HCT116 (cell line): ENCODE measurements around the gene PLD2. TPM values are rescaled to one million over a fixed set of nuclear protein-coding genes. Genes with fewer than 3 reads are reported as not detected.
A peak's percentile ranks its signal among the peaks of the same experiment; 100 is the strongest.

Source experiments
- ATAC-seq: fragments of 200-7000 bp; cut with Tn5 transposase; 2 replicates; pipeline ENCODE4 v1.9.1; 2020; ENCODE audit warnings: mild to moderate bottlenecking, moderate library complexity
- BruUV-seq: library from RNA; stranded (reverse); fragments of 400-500 nt; replicated peaks from 2 replicates; lab custom pipeline; 2021; lab: Mats Ljungman, UMichigan
- CTCF ChIA-PET: fragments of 300-600 bp; sonication (Branson Sonifier 250); formaldehyde crosslinking; loops from one replicate; lab custom pipeline; 2021; ENCODE audit warnings: antibody characterized with exemption; lab: Charles Lee
- POLR2A ChIA-PET: fragments of 300-600, 350-600 bp; sonication (Branson Sonifier 250); formaldehyde crosslinking; loops from one replicate; lab custom pipeline; 2021; ENCODE audit warnings: antibody characterized with exemption; lab: Charles Lee
- RAD21 ChIA-PET, 2 experiments: fragments of 300-600 bp; sonication (Branson Sonifier 250); formaldehyde crosslinking; loops; one replicate each; lab custom pipeline; 2023; ENCODE audit warnings: low total read pairs in 2 of 2; ENCODE audit not compliant: uncharacterized antibody in 2 of 2, unreplicated experiment in 2 of 2, low non-redundant PET in 1 of 2; lab: Charles Lee
- DNase-seq: peaks from one replicate; pipeline ENCODE4 v3.0.0-alpha.2; 2010; ENCODE audit warnings: low read depth, low spot score
- H2AFZ ChIP-seq: fragments of 200-600 bp; shearing (Covaris generic), sonication (generic); 2 replicates; pipeline ENCODE4 v1.6.1; 2017; ENCODE audit warnings: low read depth, mixed run types, mixed read lengths, antibody characterized with exemption, low read length; ENCODE audit not compliant: poor library complexity, severe bottlenecking
- H3K27ac ChIP-seq: 2 replicates; pipeline ENCODE4 v1.5.1; 2012; ENCODE audit warnings: low read depth, low read length
- H3K27me3 ChIP-seq: fragments of 200-600 bp; sonication (generic); 2 replicates; pipeline ENCODE4 v1.6.1; 2016; ENCODE audit warnings: mixed run types, low read length, mixed read lengths; ENCODE audit not compliant: insufficient read depth
- H3K36me3 ChIP-seq, 2 experiments: fragments of 200-500 bp in 1 of 2; fragments of 200-600 bp in 1 of 2; sonication (Bioruptor generic) in 1 of 2; sonication (generic) in 1 of 2; 2 replicates each; pipeline versions ENCODE4 v1.5.1 to v1.6.1; 2014 to 2016; ENCODE audit warnings: low read length in 2 of 2, inconsistent platforms in 1 of 2, mixed read lengths in 1 of 2, mixed run types in 1 of 2; ENCODE audit not compliant: insufficient read depth in 2 of 2, control insufficient read depth in 1 of 2
- H3K4me1 ChIP-seq, 2 experiments: fragments of 200-600 bp in 1 of 2; sonication (generic) in 1 of 2; 2 replicates each; pipeline versions ENCODE4 v1.5.1 to v1.6.1; 2012 to 2017; ENCODE audit warnings: low read length in 2 of 2, inconsistent platforms in 1 of 2, mild to moderate bottlenecking in 1 of 2, mixed read lengths in 1 of 2, mixed run types in 1 of 2, moderate library complexity in 1 of 2; ENCODE audit not compliant: insufficient read depth in 2 of 2, control insufficient read depth in 1 of 2
- H3K4me2 ChIP-seq: fragments of 200-600 bp; sonication (generic); 2 replicates; pipeline ENCODE4 v1.6.1; 2017; ENCODE audit warnings: mixed run types, low read length, mixed read lengths
- H3K4me3 ChIP-seq, 2 experiments: fragments of 200-600 bp in 1 of 2; sonication (generic) in 1 of 2; replicated peaks in 1 of 2; 2 replicates each; pipeline ENCODE4 v1.5.1; 2011 to 2016; ENCODE audit warnings: low read length in 2 of 2, control low read depth in 1 of 2, low read depth in 1 of 2, mild to moderate bottlenecking in 1 of 2, mixed read lengths in 1 of 2, mixed run types in 1 of 2
- H3K79me2 ChIP-seq: fragments of 200-600 bp; sonication (generic); 2 replicates; pipeline ENCODE4 v1.6.1; 2017; ENCODE audit warnings: mild to moderate bottlenecking, mixed run types, low read length, moderate library complexity, mixed read lengths; ENCODE audit not compliant: insufficient read depth
- H3K9ac ChIP-seq: fragments of 200-600 bp; sonication (generic); 2 replicates; pipeline ENCODE4 v1.6.1; 2016; ENCODE audit warnings: low read length, mixed read lengths
- H3K9me2 ChIP-seq: fragments of 200-600 bp; sonication (generic), shearing (Covaris generic); 2 replicates; pipeline ENCODE4 v1.6.1; 2017; ENCODE audit warnings: mixed run types, mild to moderate bottlenecking, moderate library complexity; ENCODE audit not compliant: insufficient read depth
- H3K9me3 ChIP-seq, 2 experiments: fragments of 200-500 bp in 1 of 2; fragments of 200-600 bp in 1 of 2; sonication (Bioruptor generic) in 1 of 2; sonication (generic) in 1 of 2; 2 replicates each; pipeline ENCODE4 v1.6.1; 2014 to 2017; ENCODE audit warnings: low read length in 2 of 2, mixed read lengths in 2 of 2, inconsistent platforms in 1 of 2, low read depth in 1 of 2, mild to moderate bottlenecking in 1 of 2, mixed run types in 1 of 2, moderate library complexity in 1 of 2; ENCODE audit not compliant: control insufficient read depth in 1 of 2, insufficient read depth in 1 of 2
- H4K20me1 ChIP-seq: fragments of 200-600 bp; sonication (generic), shearing (Covaris generic); 2 replicates; pipeline ENCODE4 v1.6.1; 2017; ENCODE audit warnings: mixed run types, mild to moderate bottlenecking, moderate library complexity; ENCODE audit not compliant: insufficient read depth
- CEBPB ChIP-seq: IDR thresholded peaks from 2 replicates; pipeline ENCODE4 v1.6.1; 2012; ENCODE audit warnings: low read depth
- ELF1 ChIP-seq: IDR thresholded peaks from 2 replicates; pipeline ENCODE4 v1.6.1; 2012; ENCODE audit warnings: low read depth, borderline replicate concordance
- EZH2 ChIP-seq: fragments of 200-600 bp; sonication (generic); IDR thresholded peaks from 2 replicates; pipeline ENCODE4 v1.6.1; 2017; ENCODE audit warnings: antibody characterized with exemption, mixed run types
- EZH2phosphoT487 ChIP-seq: fragments of 200-600 bp; IDR thresholded peaks from 2 replicates; pipeline ENCODE4 v1.6.1; 2018; ENCODE audit warnings: antibody characterized with exemption, borderline replicate concordance
- FOSL1 ChIP-seq: IDR thresholded peaks from 2 replicates; pipeline ENCODE4 v1.6.1; 2012; ENCODE audit warnings: low read depth
- JUND ChIP-seq: IDR thresholded peaks from 2 replicates; pipeline ENCODE4 v1.6.1; 2012
- POLR2AphosphoS5 ChIP-seq: IDR thresholded peaks from 2 replicates; pipeline ENCODE4 v1.6.1; 2011; ENCODE audit warnings: mild to moderate bottlenecking, low read depth, low read length, moderate library complexity
- REST ChIP-seq: IDR thresholded peaks from 2 replicates; pipeline ENCODE4 v1.6.1; 2012; ENCODE audit warnings: low read depth
- SIN3A ChIP-seq: IDR thresholded peaks from 2 replicates; pipeline ENCODE4 v1.6.1; 2012; ENCODE audit warnings: low read depth
- SRF ChIP-seq: IDR thresholded peaks from 2 replicates; pipeline ENCODE4 v1.6.1; 2012; ENCODE audit warnings: low read depth
- YY1 ChIP-seq: IDR thresholded peaks from 2 replicates; pipeline ENCODE4 v1.6.1; 2011; ENCODE audit warnings: low read length, low read depth, moderate library complexity, mild to moderate bottlenecking; ENCODE audit not compliant: insufficient replicate concordance; ENCODE audit errors: extremely low read depth
- ZFX ChIP-seq: fragments of 450-650 bp; IDR thresholded peaks from 2 replicates; pipeline ENCODE4 v1.6.1; 2017
- intact Hi-C: fragments of 100-400 bp; cut with micrococcal nuclease; formaldehyde crosslinking; loops from 2 replicates; pipeline ENCODE4 v1.10.0; 2022
- total RNA-seq: library from RNA; stranded (reverse); gene quantifications from one replicate; pipeline ENCODE4 v1.2.1, GENCODE V29; 2021; ENCODE audit not compliant: unreplicated experiment
- TF ChIP-seq, protein P1 (sequence below): IDR thresholded peaks from 2 replicates; pipeline ENCODE4 v1.6.1; 2012
- TF ChIP-seq, protein P2 (sequence below), 3 experiments: fragments of 200-600 bp in 1 of 3; sonication (generic) in 1 of 3; IDR thresholded peaks in 2 of 3; conservative IDR thresholded peaks in 1 of 3; 2 replicates each; pipeline ENCODE4 v1.5.1; 2012 to 2017; ENCODE audit warnings: low read depth in 2 of 3, low read length in 2 of 3, antibody characterized with exemption in 1 of 3, borderline replicate concordance in 1 of 3, control low read depth in 1 of 3, mild to moderate bottlenecking in 1 of 3, mixed read lengths in 1 of 3, mixed run types in 1 of 3, moderate library complexity in 1 of 3; ENCODE audit not compliant: insufficient read depth in 1 of 3
- TF ChIP-seq, protein P3 (sequence below): IDR thresholded peaks from 2 replicates; pipeline ENCODE4 v1.6.1; 2012
- TF ChIP-seq, protein P4 (sequence below): IDR thresholded peaks from 2 replicates; pipeline ENCODE4 v1.6.1; 2011; ENCODE audit warnings: mild to moderate bottlenecking, low read length, moderate library complexity; ENCODE audit not compliant: insufficient replicate concordance; ENCODE audit errors: extremely low read depth

The PLD2 gene
- total RNA-seq, 1 experiment from 2014 or later: 47.7 TPM

DNA sequence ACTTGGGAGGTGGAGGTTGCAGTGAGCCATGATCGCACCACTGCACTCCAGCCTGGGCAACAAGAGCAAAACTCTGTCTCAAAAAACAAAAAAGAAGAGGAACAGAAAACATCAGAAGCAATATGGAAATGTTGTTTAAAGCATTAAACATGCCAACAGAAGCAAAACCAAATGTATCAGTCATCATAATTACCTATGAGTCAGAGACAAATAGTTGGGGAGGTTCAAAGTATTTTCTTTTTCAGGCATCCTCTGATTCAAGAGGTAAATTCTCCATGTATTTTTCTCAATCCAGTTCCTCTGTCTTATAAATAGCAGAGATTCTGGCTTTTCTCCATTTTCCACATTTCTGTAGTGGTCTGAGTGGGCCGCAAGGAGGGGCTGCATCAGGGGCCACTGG lies 37.3 kb upstream of the PLD2 start (continued):
- TF ChIP-seq REST (no peak), JUND (no peak)
- TF ChIP-seq, protein P1, sequence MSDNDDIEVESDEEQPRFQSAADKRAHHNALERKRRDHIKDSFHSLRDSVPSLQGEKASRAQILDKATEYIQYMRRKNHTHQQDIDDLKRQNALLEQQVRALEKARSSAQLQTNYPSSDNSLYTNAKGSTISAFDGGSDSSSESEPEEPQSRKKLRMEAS: no peak

- ChIA-PET POLR2A (no interaction called here), RAD21 (no interaction called here), CTCF (interaction anchor here (0.6 kb wide), 1 partner anchor 18 kb away, joined by 4 read pairs; no protein-coding TSS in a partner anchor)
- no TSS peak for BruUV-seq
- Histone ChIP-seq H3K9me3 (no peaks in the 10 kb centered on the region), H3K27ac (no peak within 1 kb of the TSS), H3K4me2 (peak within 1 kb of the TSS; percentile 40), H2AFZ (no peak within 1 kb of the TSS), H3K9ac (no peak within 1 kb of the TSS), H3K4me3 (no peak within 1 kb of the TSS), H3K36me3 (no peaks in the 10 kb centered on the region), H3K9me2 (no peaks in the 10 kb centered on the region), H4K20me1 (no peaks in the 10 kb centered on the region), H3K79me2 (no peaks in the 10 kb centered on the region), H3K27me3 (no peaks in the 10 kb centered on the region), H3K4me1 (peaks cover 5 to 16% of the 10 kb centered on the region in 2 experiments; a peak in 3 of 4 replicates)
- DNase-seq: no peak
- no peak for ATAC-seq
- intact Hi-C loops: no loop called here
- no peak for TF ChIP-seq CEBPB
- TF ChIP-seq, protein P1: no peak
- no peak for TF ChIP-seq EZH2phosphoT487
- TF ChIP-seq, protein P2, sequence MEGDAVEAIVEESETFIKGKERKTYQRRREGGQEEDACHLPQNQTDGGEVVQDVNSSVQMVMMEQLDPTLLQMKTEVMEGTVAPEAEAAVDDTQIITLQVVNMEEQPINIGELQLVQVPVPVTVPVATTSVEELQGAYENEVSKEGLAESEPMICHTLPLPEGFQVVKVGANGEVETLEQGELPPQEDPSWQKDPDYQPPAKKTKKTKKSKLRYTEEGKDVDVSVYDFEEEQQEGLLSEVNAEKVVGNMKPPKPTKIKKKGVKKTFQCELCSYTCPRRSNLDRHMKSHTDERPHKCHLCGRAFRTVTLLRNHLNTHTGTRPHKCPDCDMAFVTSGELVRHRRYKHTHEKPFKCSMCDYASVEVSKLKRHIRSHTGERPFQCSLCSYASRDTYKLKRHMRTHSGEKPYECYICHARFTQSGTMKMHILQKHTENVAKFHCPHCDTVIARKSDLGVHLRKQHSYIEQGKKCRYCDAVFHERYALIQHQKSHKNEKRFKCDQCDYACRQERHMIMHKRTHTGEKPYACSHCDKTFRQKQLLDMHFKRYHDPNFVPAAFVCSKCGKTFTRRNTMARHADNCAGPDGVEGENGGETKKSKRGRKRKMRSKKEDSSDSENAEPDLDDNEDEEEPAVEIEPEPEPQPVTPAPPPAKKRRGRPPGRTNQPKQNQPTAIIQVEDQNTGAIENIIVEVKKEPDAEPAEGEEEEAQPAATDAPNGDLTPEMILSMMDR (IDR thresholded peaks at IDR 0.05 in 2 of 3, conservative IDR thresholded peaks at IDR 0.05 in 1 of 3; ENCODE audit: borderline replicate concordance in 1 of 3, insufficient read depth in 1 of 3, low read depth in 2 of 3, low read length in 2 of 3): no peak
- TF ChIP-seq JUND: no peak
- TF ChIP-seq SIN3A: no peak
- no peak for TF ChIP-seq SRF
- TF ChIP-seq FOSL1: no peak
- TF ChIP-seq ZFX: no peak
- no peak for TF ChIP-seq ELF1
- TF ChIP-seq, protein P3, sequence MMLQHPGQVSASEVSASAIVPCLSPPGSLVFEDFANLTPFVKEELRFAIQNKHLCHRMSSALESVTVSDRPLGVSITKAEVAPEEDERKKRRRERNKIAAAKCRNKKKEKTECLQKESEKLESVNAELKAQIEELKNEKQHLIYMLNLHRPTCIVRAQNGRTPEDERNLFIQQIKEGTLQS: no peak
- TF ChIP-seq, protein P4, sequence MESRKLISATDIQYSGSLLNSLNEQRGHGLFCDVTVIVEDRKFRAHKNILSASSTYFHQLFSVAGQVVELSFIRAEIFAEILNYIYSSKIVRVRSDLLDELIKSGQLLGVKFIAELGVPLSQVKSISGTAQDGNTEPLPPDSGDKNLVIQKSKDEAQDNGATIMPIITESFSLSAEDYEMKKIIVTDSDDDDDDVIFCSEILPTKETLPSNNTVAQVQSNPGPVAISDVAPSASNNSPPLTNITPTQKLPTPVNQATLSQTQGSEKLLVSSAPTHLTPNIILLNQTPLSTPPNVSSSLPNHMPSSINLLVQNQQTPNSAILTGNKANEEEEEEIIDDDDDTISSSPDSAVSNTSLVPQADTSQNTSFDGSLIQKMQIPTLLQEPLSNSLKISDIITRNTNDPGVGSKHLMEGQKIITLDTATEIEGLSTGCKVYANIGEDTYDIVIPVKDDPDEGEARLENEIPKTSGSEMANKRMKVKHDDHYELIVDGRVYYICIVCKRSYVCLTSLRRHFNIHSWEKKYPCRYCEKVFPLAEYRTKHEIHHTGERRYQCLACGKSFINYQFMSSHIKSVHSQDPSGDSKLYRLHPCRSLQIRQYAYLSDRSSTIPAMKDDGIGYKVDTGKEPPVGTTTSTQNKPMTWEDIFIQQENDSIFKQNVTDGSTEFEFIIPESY: no peak
- no peak for TF ChIP-seq EZH2
- TF ChIP-seq POLR2AphosphoS5: no peak
- no peak for TF ChIP-seq YY1
Observed at GRCh38 chr17:4771519-4772234, 35.3 kb upstream of the PLD2 start, which contains the start of gene TM4SF5. Gene TM4SF5, plus strand, starts transcription at chr17:4771886. Its CDS starts 37 bp downstream, at chr17:4771923.
